H9 (cell line): ENCODE data around the gene CALHM6. TPM values are rescaled to one million over a fixed set of nuclear protein-coding genes. Genes with fewer than 3 reads are reported as not detected.

Source experiments
- DNase-seq: peaks from one replicate; pipeline ENCODE4 v3.0.0-alpha.2; 2017
- H2AFZ ChIP-seq: one replicate; pipeline ENCODE4 v1.6.1; 2013; ENCODE audit warnings: mild to moderate bottlenecking, low read length, control low read depth, moderate library complexity
- H2AK5ac ChIP-seq: 2 replicates; pipeline ENCODE4 v1.6.1; 2013; ENCODE audit warnings: low read length, control low read depth, mixed read lengths; ENCODE audit not compliant: insufficient read length
- H2BK120ac ChIP-seq: one replicate; pipeline ENCODE4 v1.6.1; 2013; ENCODE audit warnings: low read depth, mild to moderate bottlenecking, low read length, control low read depth, inconsistent platforms; ENCODE audit not compliant: poor library complexity, severe bottlenecking
- H2BK12ac ChIP-seq: 2 replicates; pipeline ENCODE4 v1.6.1; 2013; ENCODE audit warnings: low read length, control low read depth, mixed read lengths, low read depth; ENCODE audit not compliant: insufficient read length
- H2BK15ac ChIP-seq: 2 replicates; pipeline ENCODE4 v1.6.1; 2013; ENCODE audit warnings: low read depth, low read length, control low read depth
- H2BK20ac ChIP-seq: one replicate; pipeline ENCODE4 v1.6.1; 2013; ENCODE audit warnings: low read depth, mild to moderate bottlenecking, low read length, control low read depth, inconsistent platforms; ENCODE audit not compliant: poor library complexity, severe bottlenecking
- H2BK5ac ChIP-seq: 2 replicates; pipeline ENCODE4 v1.6.1; 2013; ENCODE audit warnings: low read length, control low read depth, mixed read lengths; ENCODE audit not compliant: insufficient read length
- H3K14ac ChIP-seq: 2 replicates; pipeline ENCODE4 v1.6.1; 2013; ENCODE audit warnings: low read length, control low read depth; ENCODE audit not compliant: insufficient read depth
- H3K18ac ChIP-seq: 2 replicates; pipeline ENCODE4 v1.6.1; 2013; ENCODE audit warnings: low read depth, mild to moderate bottlenecking, mixed read lengths, low read length, control low read depth; ENCODE audit not compliant: insufficient read length
- H3K23ac ChIP-seq: 2 replicates; pipeline ENCODE4 v1.6.1; 2013; ENCODE audit warnings: low read length, control low read depth, mixed read lengths, low read depth; ENCODE audit not compliant: insufficient read length
- H3K23me2 ChIP-seq: 2 replicates; pipeline ENCODE4 v1.6.1; 2013; ENCODE audit warnings: low read depth, mild to moderate bottlenecking, mixed read lengths, low read length, control low read depth; ENCODE audit not compliant: insufficient read length, poor library complexity, severe bottlenecking
- H3K27ac ChIP-seq: 2 replicates; pipeline ENCODE4 v1.5.1; 2013; ENCODE audit warnings: low read length, control low read depth, mixed read lengths, low read depth; ENCODE audit not compliant: insufficient read length
- H3K27me3 ChIP-seq: 2 replicates; pipeline ENCODE4 v1.6.1; 2013; ENCODE audit warnings: low read length, control low read depth, inconsistent platforms; ENCODE audit not compliant: insufficient read depth
- H3K4ac ChIP-seq: 2 replicates; pipeline ENCODE4 v1.6.1; 2013; ENCODE audit warnings: low read depth, mild to moderate bottlenecking, control low read depth, inconsistent platforms, low read length, moderate library complexity
- H3K4me1 ChIP-seq: 2 replicates; pipeline ENCODE4 v1.6.1; 2013; ENCODE audit warnings: low read length, control low read depth, inconsistent platforms; ENCODE audit not compliant: insufficient read depth
- H3K4me2 ChIP-seq: 2 replicates; pipeline ENCODE4 v1.6.1; 2013; ENCODE audit warnings: low read length, control low read depth, mixed read lengths; ENCODE audit not compliant: insufficient read length, insufficient read depth
- H3K56ac ChIP-seq: 2 replicates; pipeline ENCODE4 v1.6.1; 2013; ENCODE audit warnings: low read depth, mild to moderate bottlenecking, mixed read lengths, low read length, control low read depth; ENCODE audit not compliant: insufficient read length
- H3K79me1 ChIP-seq: 2 replicates; pipeline ENCODE4 v1.6.1; 2013; ENCODE audit warnings: low read depth, mild to moderate bottlenecking, moderate library complexity, low read length, control low read depth, inconsistent platforms; ENCODE audit not compliant: insufficient read depth, poor library complexity, severe bottlenecking
- H3K79me2 ChIP-seq: 2 replicates; pipeline ENCODE4 v1.6.1; 2013; ENCODE audit warnings: low read length, control low read depth, inconsistent platforms; ENCODE audit not compliant: insufficient read depth
- H3K9ac ChIP-seq: 2 replicates; pipeline ENCODE4 v1.6.1; 2013; ENCODE audit warnings: low read length, control low read depth, mixed read lengths; ENCODE audit not compliant: insufficient read length; ENCODE audit errors: extremely low read depth
- H3K9me3 ChIP-seq: one replicate; pipeline ENCODE4 v1.6.1; 2013; ENCODE audit warnings: low read depth, low read length, inconsistent platforms; ENCODE audit not compliant: control insufficient read depth
- H3T11ph ChIP-seq: one replicate; pipeline ENCODE4 v1.6.1; 2013; ENCODE audit warnings: mild to moderate bottlenecking, low read length, control low read depth, inconsistent platforms
- H4K20me1 ChIP-seq: one replicate; pipeline ENCODE4 v1.6.1; 2013; ENCODE audit not compliant: control insufficient read depth, insufficient read length, insufficient read depth
- H4K5ac ChIP-seq: 2 replicates; pipeline ENCODE4 v1.6.1; 2013; ENCODE audit warnings: low read depth, mild to moderate bottlenecking, mixed read lengths, low read length, control low read depth; ENCODE audit not compliant: insufficient read length
- H4K8ac ChIP-seq: replicated peaks from 2 replicates; pipeline ENCODE4 v1.6.1; 2013; ENCODE audit warnings: low read length, control low read depth, mixed read lengths, low read depth; ENCODE audit not compliant: insufficient read length
- H4K91ac ChIP-seq: 2 replicates; pipeline ENCODE4 v1.6.1; 2013; ENCODE audit warnings: low read depth, mild to moderate bottlenecking, moderate library complexity, mixed read lengths, low read length, control low read depth; ENCODE audit not compliant: insufficient read length
- H3K27ac Mint-ChIP-seq, 3 experiments: 2 replicates in 2 of 3; 3 replicates in 1 of 3; pipeline ENCODE4 v1.8.0; 2020 to 2021; ENCODE audit warnings: mixed read lengths in 3 of 3, mild to moderate bottlenecking in 1 of 3, moderate library complexity in 1 of 3
- H3K27me3 Mint-ChIP-seq: 2 replicates; pipeline ENCODE4 v1.8.0; 2021; ENCODE audit warnings: low read depth, mild to moderate bottlenecking, moderate library complexity, mixed read lengths
- H3K36me3 Mint-ChIP-seq, 3 experiments: 2 replicates in 2 of 3; 3 replicates in 1 of 3; pipeline ENCODE4 v1.8.0; 2020 to 2021; ENCODE audit warnings: low read depth in 3 of 3, mixed read lengths in 3 of 3; ENCODE audit not compliant: insufficient read depth in 1 of 3
- H3K4me1 Mint-ChIP-seq, 2 experiments: 2 replicates each; pipeline ENCODE4 v1.8.0; 2020; ENCODE audit warnings: mixed read lengths in 2 of 2
- H3K4me3 Mint-ChIP-seq, 2 experiments: 2 replicates in 1 of 2; 3 replicates in 1 of 2; pipeline ENCODE4 v1.8.0; 2020 to 2021; ENCODE audit warnings: mild to moderate bottlenecking in 2 of 2, mixed read lengths in 2 of 2, moderate library complexity in 1 of 2
- H3K9me3 Mint-ChIP-seq, 2 experiments: 2 replicates in 1 of 2; 3 replicates in 1 of 2; pipeline ENCODE4 v1.8.0; 2020; ENCODE audit warnings: mild to moderate bottlenecking in 2 of 2, mixed read lengths in 2 of 2, moderate library complexity in 1 of 2
- CTCF ChIP-seq: fragments of 200-600 bp; sonication (generic); conservative IDR thresholded peaks from 3 replicates; pipeline ENCODE4 v1.8.0; 2021; ENCODE audit warnings: antibody characterized with exemption, mild to moderate bottlenecking
- WGBS: extraction: QIAGEN DNeasy Blood & Tissue Kit; methylation state at CpG from one replicate; pipeline ENCODE4 v1.1.7; 2013; ENCODE audit warnings: missing lambda C conversion rate, low lambda C conversion rate, mixed read lengths; ENCODE audit not compliant: insufficient read length; ENCODE audit errors: extremely low coverage; 5-methylcytosine and 5-hydroxymethylcytosine counted together
- total RNA-seq: library from RNA; stranded (reverse); gene quantifications from 2 replicates; pipeline ENCODE4 v1.2.1, GENCODE V29; 2021

The CALHM6 gene
- total RNA-seq, 1 experiment from 2014 or later = 0.44 TPM

- no peak overlapping the region for H3K4me2 ChIP-seq
Observed at GRCh38 chr6:116433206-116433712, 27.9 kb upstream of the CALHM6 start.

More at GRCh38 chr6:116433206-116433712, 27.9 kb upstream of the CALHM6 start:
- H2BK15ac ChIP-seq = no peak overlapping the region
- H3K4me3 Mint-ChIP-seq = no peak overlapping the region
- H3K4ac ChIP-seq = no peak overlapping the region
- no peak overlapping the region for H3K9ac ChIP-seq
- H4K8ac ChIP-seq = no peak overlapping the region
- no CpG with 5 or more reads among the region's 4 CpGs for WGBS
- no peaks in the 10 kb centered on the region for H3K9me3 Mint-ChIP-seq
- H3K4me1 Mint-ChIP-seq = peaks cover 20 to 27% of the 10 kb centered on the region in 2 experiments
- H3K27ac ChIP-seq = no peak overlapping the region
- TF ChIP-seq CTCF = no peak
- H2AFZ ChIP-seq = no peak overlapping the region
- no peak overlapping the region for H4K5ac ChIP-seq
- H3K18ac ChIP-seq = no peak overlapping the region
- H2BK120ac ChIP-seq = no peak overlapping the region
- no peaks in the 10 kb centered on the region for H4K20me1 ChIP-seq
- peaks cover 3% of the 10 kb centered on the region; the same call in 1 of the 2 replicates for H3K4me1 ChIP-seq
- no peak overlapping the region for H3K14ac ChIP-seq
- H3T11ph ChIP-seq = no peak overlapping the region
- no peaks in the 10 kb centered on the region for H3K9me3 ChIP-seq
- no peak for DNase-seq
- no peak overlapping the region for H2BK20ac ChIP-seq
- H3K27ac Mint-ChIP-seq = no peak overlapping the region
- no peaks in the 10 kb centered on the region for H3K27me3 Mint-ChIP-seq
- no peak overlapping the region for H3K23ac ChIP-seq
- H4K91ac ChIP-seq = no peak overlapping the region
- H2BK5ac ChIP-seq = no peak overlapping the region
- no peak overlapping the region for H3K56ac ChIP-seq
- no peaks in the 10 kb centered on the region for H3K79me2 ChIP-seq
- H3K23me2 ChIP-seq = no peaks in the 10 kb centered on the region
- H3K79me1 ChIP-seq = no peaks in the 10 kb centered on the region
- H2BK12ac ChIP-seq = no peak overlapping the region
- peaks cover 25 to 26% (median 26%) of the 10 kb centered on the region in 3 experiments for H3K36me3 Mint-ChIP-seq
- H2AK5ac ChIP-seq = no peak overlapping the region
- H3K27me3 ChIP-seq = no peaks in the 10 kb centered on the region
